ENCODE results near the gene MAN2B1. TPM values are rescaled to one million over a fixed set of nuclear protein-coding genes. Genes with fewer than 3 reads are reported as not detected.
"Not testable (repeated sequence)": the region's sequence is repeated elsewhere in the genome, so short reads cannot be mapped to it uniquely, and the experiment has no call there.

MAN2B1 gene
- total RNA-seq, 1 donor from 2014 or later, result 35.8 TPM

DNA sequence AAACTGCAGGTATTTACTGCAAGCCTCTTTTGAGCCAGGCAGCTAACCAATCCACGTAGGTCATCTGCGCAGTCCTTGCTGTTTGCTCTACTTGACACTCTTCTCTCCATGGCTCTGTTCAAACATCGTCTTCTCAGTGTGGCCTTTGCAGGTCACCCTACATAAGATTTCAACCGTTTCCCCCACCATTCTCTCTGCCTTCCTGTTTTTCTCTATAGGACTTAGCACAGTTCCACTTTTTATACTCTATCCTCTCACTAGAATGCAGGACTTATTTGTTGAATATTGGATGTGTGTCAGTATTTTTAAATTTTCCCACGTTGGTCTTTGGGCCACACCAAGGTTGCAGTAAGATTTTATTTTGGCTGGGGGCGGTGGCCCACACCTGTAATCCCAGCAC, 31.6 kb upstream of the MAN2B1 start:
- H3K36me3 ChIP-seq, result no peaks in the 10 kb centered on the region
- H3K27ac ChIP-seq, result no peak overlapping the region
- DNase-seq (ENCODE audit: low spot score), result no peak
- H3K4me1 ChIP-seq, result peaks cover 14% of the 10 kb centered on the region
- no peak overlapping the region for H3K9ac ChIP-seq
- Mint-ChIP-seq H3K36me3 (peaks cover 7% of the 10 kb centered on the region), H3K4me3 (peak overlapping the region; percentile 79), H3K9me3 (no peaks in the 10 kb centered on the region), H3K27ac (no peak overlapping the region), H3K4me1 (peaks cover 10% of the 10 kb centered on the region), H3K27me3 (ENCODE audit: insufficient read depth, low read depth) (peaks cover 2% of the 10 kb centered on the region)
- H3F3A ChIP-seq (ENCODE audit: low read depth), result peaks cover 50% of the 10 kb centered on the region
- H3K27me3 ChIP-seq, result no peaks in the 10 kb centered on the region
- H3K4me2 ChIP-seq, result no peak overlapping the region
- H2AFZ ChIP-seq (replicated peaks), result no peak overlapping the region
- H4K20me1 ChIP-seq (ENCODE audit: low read depth), result no peaks in the 10 kb centered on the region
- H3K79me2 ChIP-seq (ENCODE audit: low read depth), result peaks cover 6% of the 10 kb centered on the region
- no peak overlapping the region for H3K4me3 ChIP-seq
- TF ChIP-seq, protein P1, sequence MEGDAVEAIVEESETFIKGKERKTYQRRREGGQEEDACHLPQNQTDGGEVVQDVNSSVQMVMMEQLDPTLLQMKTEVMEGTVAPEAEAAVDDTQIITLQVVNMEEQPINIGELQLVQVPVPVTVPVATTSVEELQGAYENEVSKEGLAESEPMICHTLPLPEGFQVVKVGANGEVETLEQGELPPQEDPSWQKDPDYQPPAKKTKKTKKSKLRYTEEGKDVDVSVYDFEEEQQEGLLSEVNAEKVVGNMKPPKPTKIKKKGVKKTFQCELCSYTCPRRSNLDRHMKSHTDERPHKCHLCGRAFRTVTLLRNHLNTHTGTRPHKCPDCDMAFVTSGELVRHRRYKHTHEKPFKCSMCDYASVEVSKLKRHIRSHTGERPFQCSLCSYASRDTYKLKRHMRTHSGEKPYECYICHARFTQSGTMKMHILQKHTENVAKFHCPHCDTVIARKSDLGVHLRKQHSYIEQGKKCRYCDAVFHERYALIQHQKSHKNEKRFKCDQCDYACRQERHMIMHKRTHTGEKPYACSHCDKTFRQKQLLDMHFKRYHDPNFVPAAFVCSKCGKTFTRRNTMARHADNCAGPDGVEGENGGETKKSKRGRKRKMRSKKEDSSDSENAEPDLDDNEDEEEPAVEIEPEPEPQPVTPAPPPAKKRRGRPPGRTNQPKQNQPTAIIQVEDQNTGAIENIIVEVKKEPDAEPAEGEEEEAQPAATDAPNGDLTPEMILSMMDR (IDR thresholded peaks at IDR 0.05), result no peak
- TF ChIP-seq EZH2 (IDR thresholded peaks at IDR 0.05) (no peak), EZH2phosphoT487 (IDR thresholded peaks at IDR 0.05) (no peak)
- no peaks in the 10 kb centered on the region for H3K9me3 ChIP-seq (ENCODE audit: low read depth)

DNA sequence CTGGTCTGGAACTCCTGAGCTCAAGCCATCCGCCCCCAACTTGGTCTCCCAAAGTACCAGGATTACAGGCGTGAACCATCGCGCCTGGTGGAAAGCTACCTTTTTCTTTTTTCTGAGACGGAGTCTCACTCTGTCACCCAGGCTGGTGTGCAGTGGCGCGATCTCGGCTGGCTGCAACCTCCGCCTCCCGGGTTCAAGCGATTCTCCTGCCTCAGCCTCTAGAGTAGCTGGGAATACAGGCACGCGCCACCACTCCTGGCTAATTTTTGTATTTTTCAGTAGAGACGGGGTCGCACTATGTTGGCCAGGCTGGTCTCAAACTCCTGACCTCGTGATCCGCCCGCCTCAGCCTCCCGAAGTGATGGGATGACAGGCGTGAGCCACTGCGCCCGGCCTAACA, 30.9 kb upstream of the MAN2B1 start:
- H3K36me3 ChIP-seq; DNase-seq (ENCODE audit: low spot score); H3K4me1 ChIP-seq; H3K9ac ChIP-seq; H2AFZ ChIP-seq (replicated peaks); H3K36me3 Mint-ChIP-seq; H3K79me2 ChIP-seq (ENCODE audit: low read depth); H3K4me1 Mint-ChIP-seq; H3K27ac ChIP-seq; H3K27me3 ChIP-seq; H3K9me3 Mint-ChIP-seq; H3K27me3 Mint-ChIP-seq (ENCODE audit: insufficient read depth, low read depth); H4K20me1 ChIP-seq (ENCODE audit: low read depth); H3K27ac Mint-ChIP-seq; H3K9me3 ChIP-seq (ENCODE audit: low read depth): not testable (repeated sequence)
- Histone ChIP-seq H3K4me3 (peak overlapping the region; percentile 82), H3F3A (ENCODE audit: low read depth) (peaks cover 44% of the 10 kb centered on the region), H3K4me2 (peak overlapping the region; percentile 84)
- peak overlapping the region; percentile 94 for H3K4me3 Mint-ChIP-seq

DNA sequence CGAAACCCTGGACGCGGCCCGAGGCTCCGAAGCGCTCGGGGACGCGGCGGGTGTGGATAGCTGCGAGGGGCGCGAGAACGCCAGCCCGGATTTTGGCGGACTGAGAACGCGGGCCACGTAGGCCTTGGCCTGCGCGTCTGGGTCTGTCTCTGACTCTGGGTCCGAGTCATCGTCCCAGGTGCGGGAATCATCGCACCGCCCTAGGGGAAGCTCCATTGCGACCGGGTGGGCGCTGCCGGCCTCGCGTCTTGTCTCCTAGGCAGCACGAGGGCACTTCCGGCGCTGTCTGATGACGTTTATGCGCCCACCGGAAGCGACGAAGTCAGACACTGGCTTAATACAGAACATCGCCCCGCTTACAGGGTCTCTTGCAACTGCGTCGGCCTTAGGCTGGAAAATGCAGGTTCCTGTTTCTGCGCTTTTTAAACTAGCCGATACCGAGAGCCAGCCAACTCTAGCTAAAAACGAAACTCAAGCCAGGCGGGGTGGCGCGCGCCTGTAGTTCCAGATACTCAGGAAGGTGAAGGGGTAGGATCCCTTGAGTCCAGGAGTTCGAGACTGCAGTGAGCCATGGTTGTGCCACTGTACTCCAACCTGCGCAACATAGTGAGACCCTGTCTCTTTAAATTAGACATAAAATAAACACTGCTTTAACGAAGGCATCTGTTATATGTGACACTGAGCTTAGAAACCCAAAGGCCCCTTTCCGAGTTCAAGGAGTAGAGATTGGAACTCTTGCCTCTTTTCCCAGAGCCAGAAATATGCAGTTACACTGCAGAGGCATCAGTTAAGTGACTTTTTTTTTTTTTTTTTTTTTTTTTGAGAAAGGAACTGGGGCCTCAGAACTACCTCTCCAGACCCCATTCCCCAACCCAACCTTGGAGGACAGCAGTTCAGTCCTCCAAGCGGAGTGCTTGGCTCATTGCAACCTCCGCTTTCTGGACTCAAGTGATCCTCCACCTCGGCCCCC, 30.1 kb upstream of the MAN2B1 start, which contains the start of gene FBXW9:
Gene FBXW9 (minus strand): TSS at position 266 of the 970 bp plus-strand sequence. CDS start 50 bp downstream, at position 216.
- Histone ChIP-seq H2AFZ (replicated peaks) (peak within 1 kb of the TSS; percentile 84), H3K4me3 (peak within 1 kb of the TSS; percentile 82), H3K9ac (peak within 1 kb of the TSS; percentile 75), H3K27ac (peak within 1 kb of the TSS; percentile 83), H3K4me1 (peaks cover 7% of the 10 kb centered on the region), H3K79me2 (ENCODE audit: low read depth) (no peaks in the 10 kb centered on the region), H4K20me1 (ENCODE audit: low read depth) (no peaks in the 10 kb centered on the region), H3K9me3 (ENCODE audit: low read depth) (no peaks in the 10 kb centered on the region), H3K27me3 (no peaks in the 10 kb centered on the region), H3K36me3 (no peaks in the 10 kb centered on the region), H3F3A (ENCODE audit: low read depth) (peaks cover 41% of the 10 kb centered on the region), H3K4me2 (peak within 1 kb of the TSS; percentile 84)
- TF ChIP-seq, protein P1 (IDR thresholded peaks at IDR 0.05), result no peak
- no peak for TF ChIP-seq EZH2 (IDR thresholded peaks at IDR 0.05)
- TF ChIP-seq EZH2phosphoT487 (IDR thresholded peaks at IDR 0.05), result no peak
- H3K9me3 Mint-ChIP-seq, result no peaks in the 10 kb centered on the region
- H3K27me3 Mint-ChIP-seq (ENCODE audit: insufficient read depth, low read depth), result peaks cover 2% of the 10 kb centered on the region
- H3K36me3 Mint-ChIP-seq, result peaks cover 4% of the 10 kb centered on the region
- H3K4me3 Mint-ChIP-seq, result peak within 1 kb of the TSS; percentile 94
- peak; percentile 96 for DNase-seq (ENCODE audit: low spot score)
- H3K27ac Mint-ChIP-seq, result peak within 1 kb of the TSS; percentile 94
- peaks cover 7% of the 10 kb centered on the region for H3K4me1 Mint-ChIP-seq

DNA sequence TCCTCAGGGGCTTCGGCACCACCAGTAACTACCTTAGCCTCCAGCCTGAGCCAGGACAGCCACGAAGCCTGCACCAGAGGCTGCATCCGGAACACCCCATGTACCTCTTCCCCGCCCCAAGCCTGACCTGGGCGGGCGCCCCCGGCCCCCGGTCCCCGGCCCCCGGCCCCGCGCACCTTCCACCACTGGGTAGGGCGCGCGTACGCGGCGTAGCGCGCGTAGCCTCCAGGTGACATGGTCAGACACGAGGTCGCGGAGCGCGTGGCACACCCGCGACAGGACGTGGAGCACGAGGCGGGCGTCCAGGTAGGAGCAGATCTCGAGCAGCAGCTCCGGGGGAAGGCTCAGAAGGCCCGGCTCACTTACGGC, 29.4 kb upstream of the MAN2B1 start:
- peaks cover 2% of the 10 kb centered on the region for H3K27me3 Mint-ChIP-seq (ENCODE audit: insufficient read depth, low read depth)

More for the DNA sequence above, 29.4 kb upstream of the MAN2B1 start:
- Histone ChIP-seq H3K27me3 (no peaks in the 10 kb centered on the region), H3F3A (ENCODE audit: low read depth) (peaks cover 36% of the 10 kb centered on the region), H4K20me1 (ENCODE audit: low read depth) (no peaks in the 10 kb centered on the region), H3K4me3 (peak overlapping the region; percentile 82), H3K9ac (peak overlapping the region; percentile 64), H2AFZ (replicated peaks) (peak overlapping the region; percentile 58), H3K79me2 (ENCODE audit: low read depth) (no peaks in the 10 kb centered on the region), H3K27ac (no peak overlapping the region), H3K4me2 (peak overlapping the region; percentile 84), H3K4me1 (peaks cover 7% of the 10 kb centered on the region), H3K36me3 (no peaks in the 10 kb centered on the region), H3K9me3 (ENCODE audit: low read depth) (no peaks in the 10 kb centered on the region)
- no peak for TF ChIP-seq EZH2phosphoT487 (IDR thresholded peaks at IDR 0.05)
- H3K36me3 Mint-ChIP-seq, result peaks cover 4% of the 10 kb centered on the region
- H3K4me3 Mint-ChIP-seq, result peak overlapping the region; percentile 94
- H3K27ac Mint-ChIP-seq, result no peak overlapping the region
- H3K9me3 Mint-ChIP-seq, result no peaks in the 10 kb centered on the region
- DNase-seq (ENCODE audit: low spot score), result no peak
- H3K4me1 Mint-ChIP-seq, result peaks cover 7% of the 10 kb centered on the region
